ENCODE measurements around the gene TDRD7.

Gene TDRD7

DNA sequence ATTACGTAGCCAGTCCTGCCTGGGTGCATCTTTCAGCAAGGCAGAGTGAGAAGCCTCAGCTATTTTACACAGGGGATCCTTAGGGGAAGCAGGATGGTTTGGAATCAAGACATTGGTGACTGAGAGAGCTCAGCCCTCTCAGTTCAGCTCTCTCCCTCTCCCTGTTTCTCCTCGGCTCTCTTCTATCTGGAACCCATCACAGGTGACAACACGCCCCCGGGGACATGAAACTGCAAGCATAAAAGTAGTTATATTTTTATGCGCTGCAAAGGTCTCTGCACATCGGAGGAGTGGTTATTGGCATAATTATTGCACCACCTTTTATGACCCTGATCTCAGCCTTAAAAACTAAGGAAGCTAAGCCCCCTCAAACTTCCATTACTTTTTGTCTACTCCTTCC, 103.8 kb downstream of the TDRD7 start:
- no peak overlapping the region for H3K4ac ChIP-seq (ENCODE audit: low read depth, low read length)
- no peak overlapping the region for H4K12ac ChIP-seq (ENCODE audit: low read depth, low read length)
- H3K23ac ChIP-seq (ENCODE audit: low read length) = no peak overlapping the region
- H3K4me2 ChIP-seq (ENCODE audit: low read length) = no peak overlapping the region
- peaks cover 2% of the 10 kb centered on the region for H3K9me3 ChIP-seq (ENCODE audit: insufficient read depth, low read depth, low read length)
- no peaks in the 10 kb centered on the region for H3K79me2 ChIP-seq (ENCODE audit: control insufficient read depth, insufficient read depth, low read length, poor library complexity)
- no peak overlapping the region for H4K91ac ChIP-seq (ENCODE audit: low read depth, low read length)
- H3K4me1 ChIP-seq (ENCODE audit: control insufficient read depth in 1 of 2, insufficient read depth in 2 of 2, low read length in 2 of 2) = peaks cover 0 to 3% of the 10 kb centered on the region in 2 experiments
- H3K79me1 ChIP-seq (ENCODE audit: low read length) = no peaks in the 10 kb centered on the region
- no peak for DNase-seq
- no peaks in the 10 kb centered on the region for H3K36me3 ChIP-seq (ENCODE audit: control insufficient read depth in 1 of 2, insufficient read depth in 2 of 2, low read length in 2 of 2)
- no peaks in the 10 kb centered on the region for H3K27me3 ChIP-seq (ENCODE audit: insufficient read depth, low read length)
- no peak overlapping the region for H2AK5ac ChIP-seq (ENCODE audit: low read length)
- no peak overlapping the region for H2BK12ac ChIP-seq (ENCODE audit: low read length)
- H3K4me3 ChIP-seq (ENCODE audit: low read depth, low read length) = no peak overlapping the region
- no peak overlapping the region for H3K9ac ChIP-seq (ENCODE audit: low read length)
- no peak overlapping the region for H4K8ac ChIP-seq (ENCODE audit: low read depth, low read length)
- H2AFZ ChIP-seq (ENCODE audit: insufficient read depth, low read length, poor library complexity) = no peak overlapping the region
- no peak overlapping the region for H2BK120ac ChIP-seq (ENCODE audit: insufficient read depth, low read length, poor library complexity)
- no peak overlapping the region for H3K27ac ChIP-seq (ENCODE audit: low read depth, low read length)
- WGBS (ENCODE audit: extremely low coverage, insufficient coverage, insufficient read length) = no CpG with 5 or more reads among the region's 6 CpGs
- no peak overlapping the region for H3K18ac ChIP-seq (ENCODE audit: low read length)
- no peak overlapping the region for H2BK5ac ChIP-seq (ENCODE audit: low read depth, low read length, poor library complexity)
- H3K14ac ChIP-seq (ENCODE audit: low read length) = no peak overlapping the region

- no peak overlapping the region for H3K18ac ChIP-seq (ENCODE audit: low read length)
- no peak overlapping the region for H3K14ac ChIP-seq (ENCODE audit: low read length)
- WGBS (ENCODE audit: extremely low coverage, insufficient coverage, insufficient read length) = no CpG with 5 or more reads among the region's 8 CpGs
- no peak overlapping the region for H3K4ac ChIP-seq (ENCODE audit: low read depth, low read length)
- peaks cover 2% of the 10 kb centered on the region for H3K9me3 ChIP-seq (ENCODE audit: insufficient read depth, low read depth, low read length)
- H3K4me2 ChIP-seq (ENCODE audit: low read length) = no peak overlapping the region
- H3K23ac ChIP-seq (ENCODE audit: low read length) = no peak overlapping the region
- H4K12ac ChIP-seq (ENCODE audit: low read depth, low read length) = no peak overlapping the region
- no peaks in the 10 kb centered on the region for H3K27me3 ChIP-seq (ENCODE audit: insufficient read depth, low read length)
- H3K36me3 ChIP-seq (ENCODE audit: control insufficient read depth in 1 of 2, insufficient read depth in 2 of 2, low read length in 2 of 2) = no peaks in the 10 kb centered on the region
- H3K4me1 ChIP-seq (ENCODE audit: control insufficient read depth in 1 of 2, insufficient read depth in 2 of 2, low read length in 2 of 2) = peaks cover 0 to 3% of the 10 kb centered on the region in 2 experiments
- no peak overlapping the region for H3K27ac ChIP-seq (ENCODE audit: low read depth, low read length)
- no peak overlapping the region for H2BK12ac ChIP-seq (ENCODE audit: low read length)
- no peaks in the 10 kb centered on the region for H3K79me2 ChIP-seq (ENCODE audit: control insufficient read depth, insufficient read depth, low read length, poor library complexity)
- no peak overlapping the region for H4K91ac ChIP-seq (ENCODE audit: low read depth, low read length)
- H2BK120ac ChIP-seq (ENCODE audit: insufficient read depth, low read length, poor library complexity) = no peak overlapping the region
- H2AK5ac ChIP-seq (ENCODE audit: low read length) = no peak overlapping the region
- no peak overlapping the region for H2BK5ac ChIP-seq (ENCODE audit: low read depth, low read length, poor library complexity)
- no peak overlapping the region for H3K9ac ChIP-seq (ENCODE audit: low read length)
- no peak overlapping the region for H2AFZ ChIP-seq (ENCODE audit: insufficient read depth, low read length, poor library complexity)
- no peak overlapping the region for H4K8ac ChIP-seq (ENCODE audit: low read depth, low read length)
- no peak for DNase-seq
- no peak overlapping the region for H3K4me3 ChIP-seq (ENCODE audit: low read depth, low read length)
- no peaks in the 10 kb centered on the region for H3K79me1 ChIP-seq (ENCODE audit: low read length)
These were observed 104.2 kb downstream of the TDRD7 start for GRCh38 chr9:97516111-97516510.

GRCh38 chr9:97517331-97518089, 105.6 kb downstream of the TDRD7 start:
- H4K8ac ChIP-seq (ENCODE audit: low read depth, low read length) = no peak overlapping the region
- no peak overlapping the region for H2BK12ac ChIP-seq (ENCODE audit: low read length)
- DNase-seq = no peak
- no peak overlapping the region for H4K12ac ChIP-seq (ENCODE audit: low read depth, low read length)
- no peak overlapping the region for H3K27ac ChIP-seq (ENCODE audit: low read depth, low read length)
- H3K9ac ChIP-seq (ENCODE audit: low read length) = no peak overlapping the region
- H3K9me3 ChIP-seq (ENCODE audit: insufficient read depth, low read depth, low read length) = no peaks in the 10 kb centered on the region
- no peaks in the 10 kb centered on the region for H3K79me2 ChIP-seq (ENCODE audit: control insufficient read depth, insufficient read depth, low read length, poor library complexity)
- H2BK120ac ChIP-seq (ENCODE audit: insufficient read depth, low read length, poor library complexity) = no peak overlapping the region
- H2AK5ac ChIP-seq (ENCODE audit: low read length) = no peak overlapping the region
- H3K18ac ChIP-seq (ENCODE audit: low read length) = no peak overlapping the region
- H4K91ac ChIP-seq (ENCODE audit: low read depth, low read length) = no peak overlapping the region
- H3K79me1 ChIP-seq (ENCODE audit: low read length) = no peaks in the 10 kb centered on the region
- no peak overlapping the region for H3K23ac ChIP-seq (ENCODE audit: low read length)
- no peaks in the 10 kb centered on the region for H3K27me3 ChIP-seq (ENCODE audit: insufficient read depth, low read length)
- no peak overlapping the region for H3K14ac ChIP-seq (ENCODE audit: low read length)
- WGBS (ENCODE audit: extremely low coverage, insufficient coverage, insufficient read length) = no CpG with 5 or more reads among the region's 14 CpGs
- H3K4me3 ChIP-seq (ENCODE audit: low read depth, low read length) = no peak overlapping the region
- no peak overlapping the region for H2AFZ ChIP-seq (ENCODE audit: insufficient read depth, low read length, poor library complexity)
- H2BK5ac ChIP-seq (ENCODE audit: low read depth, low read length, poor library complexity) = no peak overlapping the region
- no peak overlapping the region for H3K4me2 ChIP-seq (ENCODE audit: low read length)
- H3K36me3 ChIP-seq (ENCODE audit: control insufficient read depth in 1 of 2, insufficient read depth in 2 of 2, low read length in 2 of 2) = no peaks in the 10 kb centered on the region
- H3K4ac ChIP-seq (ENCODE audit: low read depth, low read length) = no peak overlapping the region
- H3K4me1 ChIP-seq (ENCODE audit: control insufficient read depth in 1 of 2, insufficient read depth in 2 of 2, low read length in 2 of 2) = peaks cover 0 to 3% of the 10 kb centered on the region in 2 experiments

GRCh38 chr9:97518166-97518908, 106.4 kb downstream of the TDRD7 start:
- Histone ChIP-seq H3K4me2 (ENCODE audit: low read length) (no peak overlapping the region), H3K4ac (ENCODE audit: low read depth, low read length) (no peak overlapping the region), H3K9me3 (ENCODE audit: insufficient read depth, low read depth, low read length) (no peaks in the 10 kb centered on the region), H2BK5ac (ENCODE audit: low read depth, low read length, poor library complexity) (no peak overlapping the region), H3K4me3 (ENCODE audit: low read depth, low read length) (no peak overlapping the region), H4K91ac (ENCODE audit: low read depth, low read length) (no peak overlapping the region), H3K79me1 (ENCODE audit: low read length) (no peaks in the 10 kb centered on the region), H3K9ac (ENCODE audit: low read length) (no peak overlapping the region), H4K12ac (ENCODE audit: low read depth, low read length) (no peak overlapping the region), H2BK12ac (ENCODE audit: low read length) (no peak overlapping the region), H2BK120ac (ENCODE audit: insufficient read depth, low read length, poor library complexity) (no peak overlapping the region), H3K14ac (ENCODE audit: low read length) (no peak overlapping the region), H3K18ac (ENCODE audit: low read length) (no peak overlapping the region), H3K23ac (ENCODE audit: low read length) (no peak overlapping the region), H2AK5ac (ENCODE audit: low read length) (no peak overlapping the region), H3K36me3 (ENCODE audit: control insufficient read depth in 1 of 2, insufficient read depth in 2 of 2, low read length in 2 of 2) (no peaks in the 10 kb centered on the region), H3K27ac (ENCODE audit: low read depth, low read length) (no peak overlapping the region), H3K79me2 (ENCODE audit: control insufficient read depth, insufficient read depth, low read length, poor library complexity) (no peaks in the 10 kb centered on the region), H4K8ac (ENCODE audit: low read depth, low read length) (no peak overlapping the region), H3K4me1 (ENCODE audit: control insufficient read depth in 1 of 2, insufficient read depth in 2 of 2, low read length in 2 of 2) (peaks cover 0 to 3% of the 10 kb centered on the region in 2 experiments), H3K27me3 (ENCODE audit: insufficient read depth, low read length) (no peaks in the 10 kb centered on the region), H2AFZ (ENCODE audit: insufficient read depth, low read length, poor library complexity) (no peak overlapping the region)
- no peak for DNase-seq
- no CpG with 5 or more reads among the region's 9 CpGs for WGBS (ENCODE audit: extremely low coverage, insufficient coverage, insufficient read length)

Data from trophoblast cell (in vitro differentiated cells and primary cell).